HG02642 (cell line): ENCODE results near the gene SPCS2.

Experiments
- ATAC-seq: cut with Tn5 transposase; IDR thresholded peaks from one replicate; pipeline ENCODE4 v1.9.1; 2021; ENCODE audit warnings: mild to moderate bottlenecking; ENCODE audit not compliant: unreplicated experiment, poor library complexity

The SPCS2 gene

DNA sequence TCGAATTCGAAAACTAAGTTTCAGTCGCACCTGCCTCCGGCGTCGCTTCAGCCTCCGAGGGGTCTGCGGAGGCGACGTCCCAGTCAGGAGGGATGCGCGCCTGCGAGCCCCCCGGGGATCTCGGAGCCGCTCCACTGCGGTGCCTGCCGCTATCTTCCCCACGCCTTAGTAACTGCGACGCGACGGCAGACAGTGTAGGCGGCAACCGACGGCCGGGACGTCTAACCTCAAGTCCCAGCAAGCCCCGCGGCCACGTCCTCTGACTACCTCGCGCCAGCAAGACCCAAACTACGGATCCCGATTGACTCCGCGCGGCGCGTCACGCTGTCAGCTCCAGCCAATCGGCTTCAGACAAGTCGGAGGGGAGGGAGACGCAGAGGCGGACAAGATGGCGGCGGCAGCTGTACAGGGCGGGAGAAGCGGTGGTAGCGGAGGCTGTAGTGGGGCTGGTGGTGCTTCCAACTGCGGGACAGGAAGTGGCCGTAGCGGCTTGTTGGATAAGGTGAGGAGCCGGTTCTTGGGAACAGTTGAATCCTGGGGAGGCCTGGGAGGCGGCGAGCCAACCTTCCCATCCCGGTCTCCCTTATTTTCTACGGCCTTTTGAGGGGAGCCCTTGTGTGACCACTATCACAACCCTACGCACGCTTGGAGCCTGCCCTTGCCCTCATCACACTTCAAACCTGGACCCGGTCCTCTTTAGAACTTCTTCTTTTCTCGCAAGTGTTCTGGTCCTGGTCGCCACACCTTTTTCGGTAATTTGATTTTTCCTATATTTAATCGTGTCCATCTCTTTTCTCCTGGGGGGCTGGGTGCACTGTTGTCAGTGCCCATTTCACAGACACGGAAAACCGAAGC lies at the start of gene SPCS2, which contains the start of gene XRRA1:
Gene SPCS2 (plus strand): TSS at position 369 of the 855 bp plus-strand sequence. CDS start 20 bp downstream, at position 389.
Gene XRRA1 (minus strand): TSS at position 194 of the 855 bp plus-strand sequence. CDS start 8,213 bp downstream, outside the sequence.
- peak; percentile 92 for ATAC-seq

DNA sequence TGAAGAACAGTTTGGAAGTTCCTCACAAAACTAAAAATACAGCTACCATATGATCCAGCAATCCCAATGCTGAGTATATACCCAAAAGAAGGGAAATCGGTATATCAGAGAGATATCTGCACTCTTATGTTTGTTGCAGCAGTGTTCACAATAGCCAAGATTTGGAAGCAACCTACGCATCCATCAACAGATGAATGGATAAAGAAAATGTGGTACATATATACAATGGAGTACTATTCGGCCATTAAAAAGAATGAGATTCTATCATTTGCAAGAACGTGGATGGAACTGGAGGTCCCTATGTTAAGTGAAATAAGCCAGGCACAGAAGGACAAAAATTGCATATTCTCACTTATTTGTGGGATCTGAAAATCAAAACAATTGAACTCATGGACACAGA lies 46.7 kb upstream of the SPCS2 start:
- ATAC-seq: no peak

DNA sequence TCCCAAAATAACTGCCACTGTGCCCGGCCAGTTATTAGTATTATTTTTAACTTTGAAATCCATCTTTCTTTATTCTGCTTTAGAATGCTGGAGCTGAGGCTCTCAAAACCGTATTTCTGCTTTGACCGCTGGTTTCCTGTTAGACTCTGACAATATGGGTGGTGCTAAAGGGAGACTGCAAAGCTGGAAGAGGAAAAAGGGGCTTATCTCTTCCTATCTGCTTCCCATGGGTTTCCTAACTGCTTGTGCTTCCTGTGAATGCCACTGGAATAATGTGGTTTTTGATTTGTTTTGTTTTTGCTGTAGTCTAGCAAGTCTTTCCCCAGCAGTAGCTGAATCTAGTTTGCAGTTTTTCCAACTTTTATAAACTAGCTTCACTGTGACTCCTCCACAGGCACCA lies 43.7 kb upstream of the SPCS2 start:
- no peak for ATAC-seq

DNA sequence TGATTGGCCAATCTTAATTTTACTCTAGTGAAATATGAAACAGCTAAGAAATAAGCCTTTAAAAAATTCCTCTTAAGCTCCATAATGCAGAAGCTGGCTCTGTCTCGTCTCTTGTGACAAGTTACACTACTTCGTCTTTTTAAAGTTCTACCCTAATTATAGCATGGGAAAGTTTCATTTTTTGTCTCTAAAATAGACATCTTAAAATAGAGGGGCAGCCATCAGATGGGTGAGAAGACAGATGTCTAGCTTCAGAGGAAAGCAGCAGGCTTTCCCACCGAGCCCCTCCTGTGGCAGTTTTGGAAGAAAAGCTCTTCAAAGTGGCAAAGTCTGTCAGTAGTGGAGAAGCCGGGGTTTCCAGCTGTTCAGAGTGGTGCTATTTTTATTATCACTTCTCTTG lies 39.7 kb upstream of the SPCS2 start:
- ATAC-seq: no peak

DNA sequence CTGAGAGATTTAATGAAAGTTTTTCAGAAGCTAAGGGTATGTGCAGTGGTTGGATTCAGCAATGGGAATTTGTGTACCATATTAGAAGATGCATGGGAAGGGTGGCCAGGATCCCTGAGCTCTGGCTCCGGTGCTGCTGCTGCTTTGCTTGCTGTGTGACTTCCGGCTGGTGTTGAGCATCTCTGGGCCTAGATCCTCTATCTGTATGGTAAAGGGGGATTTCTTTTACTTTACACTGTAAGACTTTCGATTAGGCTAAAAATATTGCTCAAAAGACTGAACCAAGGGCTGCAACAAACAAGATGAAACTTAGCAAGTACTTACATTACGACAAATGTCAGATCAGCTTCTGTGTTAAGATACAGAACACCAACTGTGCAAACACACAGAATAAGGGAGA lies 39.3 kb upstream of the SPCS2 start:
- ATAC-seq: no peak

DNA sequence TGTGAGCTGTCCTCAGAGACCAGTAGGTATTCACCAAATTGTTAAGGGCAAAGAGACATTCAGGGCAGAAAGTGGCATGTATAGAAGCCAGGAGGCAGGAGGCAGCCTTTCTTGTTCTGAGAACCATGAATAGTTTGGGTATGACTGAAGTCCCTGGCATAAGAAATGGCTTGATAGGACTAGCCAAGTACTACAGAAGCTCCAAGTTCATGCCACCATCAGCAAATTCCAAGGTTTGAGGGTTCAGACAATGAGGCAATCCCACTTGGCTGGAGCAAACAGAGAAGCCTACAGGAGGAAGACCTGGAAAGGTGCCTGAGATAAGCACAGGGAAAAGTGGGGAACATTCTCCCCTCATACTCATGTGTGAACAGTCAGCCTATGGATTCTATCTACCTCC lies 25.9 kb upstream of the SPCS2 start:
- ATAC-seq: no peak

DNA sequence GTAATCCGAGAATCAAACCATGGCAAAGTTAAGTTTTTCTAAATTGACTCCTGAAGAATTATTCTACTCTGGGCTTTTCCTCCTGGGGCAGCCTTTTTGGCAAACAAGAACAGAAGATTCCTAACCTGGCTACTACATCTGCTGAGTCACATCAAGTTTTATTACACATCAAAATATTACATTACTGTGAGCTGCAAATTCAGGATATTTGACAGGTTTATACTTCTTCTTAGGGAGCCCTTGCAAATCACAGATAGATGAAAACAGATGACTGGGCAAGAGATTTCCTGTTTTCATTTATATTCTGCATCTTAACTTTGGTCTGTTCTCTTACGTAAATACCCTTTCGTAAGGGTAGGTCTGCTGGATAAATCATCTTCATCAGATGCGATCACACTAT lies 23.8 kb upstream of the SPCS2 start:
- no peak for ATAC-seq

DNA sequence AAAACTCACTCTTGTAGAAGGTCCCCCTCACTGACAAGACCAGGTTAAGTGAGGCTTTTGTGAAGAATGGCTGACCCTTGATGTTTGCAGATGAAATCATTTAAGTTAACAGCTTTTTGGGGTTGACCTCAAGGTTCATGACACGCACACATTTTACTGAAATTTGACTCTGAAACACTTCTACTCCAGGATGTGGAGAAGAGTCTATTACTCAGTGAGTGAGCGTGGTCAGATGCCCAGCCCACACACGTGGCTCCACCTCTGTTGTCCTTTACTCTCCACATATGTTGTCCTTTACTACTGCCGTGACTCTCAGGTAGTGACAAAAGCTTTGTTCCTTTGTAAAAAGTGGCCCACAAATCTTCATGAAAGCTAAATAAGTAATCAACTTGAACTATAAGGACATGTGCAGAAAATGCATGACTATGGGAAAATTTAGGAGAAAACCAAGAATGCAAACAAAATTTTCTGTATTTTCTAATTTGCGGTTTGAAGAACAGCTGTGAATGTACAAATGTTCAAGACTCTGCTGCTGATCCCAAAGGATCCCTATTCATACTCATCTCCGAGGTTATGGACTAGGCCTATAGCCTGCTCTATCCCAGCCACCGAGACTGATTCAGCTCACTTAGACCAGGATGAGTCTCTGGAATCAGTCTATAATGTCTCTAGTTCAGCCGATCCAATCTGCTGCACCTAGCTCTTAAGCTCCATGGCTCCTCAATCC lies 22.6 kb upstream of the SPCS2 start:
- no peak for ATAC-seq

DNA sequence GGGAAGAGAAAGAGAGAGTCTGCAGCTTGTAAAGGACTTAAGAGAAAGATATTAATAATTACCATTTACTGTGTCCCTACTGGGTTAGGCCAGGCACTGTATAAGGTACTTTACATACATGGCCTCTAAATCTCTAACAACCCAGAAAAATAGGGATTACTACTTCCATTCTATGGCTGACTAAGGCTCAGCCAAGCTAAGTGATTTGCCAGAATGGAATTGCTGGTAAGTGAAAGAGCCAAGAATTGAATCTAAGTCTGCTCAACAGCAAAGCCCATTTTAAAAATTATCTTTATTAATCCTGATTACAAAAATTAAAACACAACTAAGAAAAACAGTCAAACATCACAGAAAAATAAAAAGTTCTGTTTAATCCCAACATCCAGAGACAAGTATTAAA lies 21.6 kb upstream of the SPCS2 start:
- no peak for ATAC-seq

DNA sequence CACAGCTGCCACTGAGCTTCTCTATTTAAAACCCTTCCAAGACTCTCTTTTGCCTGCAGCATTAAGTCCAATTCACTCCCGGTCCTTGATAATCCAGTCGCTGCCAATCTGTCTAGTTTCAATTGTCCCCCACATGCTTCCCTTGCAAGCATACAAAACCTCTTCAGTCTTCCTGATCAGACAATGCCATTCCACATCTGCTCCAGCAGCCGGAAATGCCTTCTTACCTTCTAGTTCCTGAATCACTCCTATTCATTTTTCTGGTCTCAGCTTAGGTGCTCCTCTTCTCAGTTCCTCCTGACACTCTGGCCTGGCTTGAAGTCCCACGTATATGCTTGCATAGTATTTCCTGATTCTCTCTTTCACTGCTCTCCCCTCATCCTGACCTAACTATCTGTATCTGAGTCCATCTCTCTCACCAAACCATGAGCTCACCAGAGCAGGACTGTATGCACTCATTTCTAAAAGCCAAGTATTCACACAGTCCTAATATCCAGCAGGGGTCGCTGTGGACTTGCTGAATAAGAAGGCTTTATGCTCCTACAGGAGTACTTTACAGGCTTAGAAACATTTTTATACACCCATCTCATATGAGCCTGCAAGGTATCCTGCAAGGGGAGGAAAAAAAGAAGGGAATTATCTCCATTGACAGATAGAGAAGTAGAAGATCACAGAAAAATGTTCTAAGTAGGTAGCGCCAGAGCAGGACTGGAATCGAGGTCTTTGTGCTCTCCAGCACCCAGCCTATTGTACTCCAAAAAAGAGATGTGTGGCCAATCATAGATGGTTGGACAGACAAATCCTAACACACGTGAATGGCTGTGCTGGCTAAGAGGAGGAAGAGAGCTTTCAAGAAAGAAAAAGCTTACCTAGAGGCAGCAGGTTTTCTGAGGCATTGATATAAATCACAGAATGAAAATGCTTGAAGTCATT lies 19.4 kb upstream of the SPCS2 start:
- no peak for ATAC-seq

DNA sequence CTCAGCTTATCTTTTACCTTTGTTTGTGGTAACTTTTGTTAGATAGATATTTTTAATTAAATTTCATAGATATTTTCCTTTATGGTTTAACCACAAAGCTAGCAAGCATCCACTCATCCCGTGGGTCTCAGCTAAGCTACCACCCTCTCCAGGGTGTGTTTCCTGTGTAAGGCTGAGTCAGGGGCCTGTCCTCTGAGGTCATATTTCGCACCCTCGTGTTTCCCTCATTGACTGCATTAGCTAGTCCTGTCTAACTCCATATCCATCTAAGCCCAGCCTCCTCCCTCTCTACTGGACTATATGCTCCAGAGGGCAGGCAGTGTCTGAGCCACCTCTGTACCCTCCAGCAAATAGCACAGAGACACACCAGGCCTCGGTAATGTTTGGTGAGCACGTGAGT lies 16.9 kb upstream of the SPCS2 start:
- no peak for ATAC-seq

DNA sequence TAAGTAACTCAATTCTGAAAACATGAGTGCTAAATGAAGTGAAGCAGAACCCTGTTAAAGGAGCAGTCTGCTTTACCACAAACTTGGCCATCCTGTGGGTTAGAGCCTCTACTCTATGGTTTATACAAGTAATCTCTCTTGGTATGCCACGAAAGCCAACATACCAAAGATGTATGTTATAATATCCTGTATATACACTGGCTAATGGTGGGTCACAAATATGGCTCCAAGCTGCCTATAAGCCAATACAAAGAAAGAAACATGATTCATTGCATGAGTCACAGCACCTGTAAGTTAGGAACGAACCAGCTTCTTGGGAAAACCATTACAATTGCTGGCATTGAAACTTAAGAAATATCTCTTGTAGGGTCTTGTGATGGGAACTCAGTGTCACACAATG lies 16.3 kb upstream of the SPCS2 start:
- no peak for ATAC-seq

DNA sequence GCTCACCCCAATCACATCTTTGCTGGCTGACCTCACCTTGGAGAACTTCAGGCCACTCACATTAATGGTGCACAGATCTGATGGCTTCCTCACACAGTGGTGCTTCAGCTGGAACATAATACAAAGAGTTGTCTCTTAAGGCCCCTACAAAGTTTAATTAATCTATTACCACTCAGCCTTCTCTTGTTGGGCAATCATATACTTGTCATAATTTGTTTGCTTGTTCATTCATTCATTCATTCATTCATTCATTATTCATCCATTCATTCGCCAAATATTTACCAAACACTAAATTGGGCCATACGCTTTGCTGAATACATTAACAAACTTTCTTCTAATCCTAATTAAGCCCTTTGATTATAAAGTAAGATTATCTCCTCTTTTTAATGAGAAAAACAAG lies 15.3 kb upstream of the SPCS2 start:
- ATAC-seq: no peak

DNA sequence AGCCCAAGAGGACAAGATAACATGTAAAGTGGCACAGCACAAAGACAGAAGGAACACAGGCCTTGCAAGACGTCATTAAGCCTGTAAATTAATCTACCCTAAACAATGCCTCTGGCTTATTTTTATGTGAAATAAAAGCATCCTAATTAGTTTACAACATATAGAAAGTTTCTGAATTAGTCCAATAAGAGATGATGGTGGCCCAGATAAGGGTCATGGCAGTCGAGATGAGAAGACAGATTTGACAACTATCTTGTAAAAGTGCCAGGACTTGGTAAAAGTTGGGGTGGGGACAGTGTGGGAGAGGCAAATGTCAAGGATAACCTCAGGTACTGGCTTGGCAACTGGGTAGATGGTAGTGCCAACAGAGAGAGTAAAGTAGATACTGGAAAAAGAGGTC lies 13.8 kb upstream of the SPCS2 start:
- ATAC-seq: no peak

DNA sequence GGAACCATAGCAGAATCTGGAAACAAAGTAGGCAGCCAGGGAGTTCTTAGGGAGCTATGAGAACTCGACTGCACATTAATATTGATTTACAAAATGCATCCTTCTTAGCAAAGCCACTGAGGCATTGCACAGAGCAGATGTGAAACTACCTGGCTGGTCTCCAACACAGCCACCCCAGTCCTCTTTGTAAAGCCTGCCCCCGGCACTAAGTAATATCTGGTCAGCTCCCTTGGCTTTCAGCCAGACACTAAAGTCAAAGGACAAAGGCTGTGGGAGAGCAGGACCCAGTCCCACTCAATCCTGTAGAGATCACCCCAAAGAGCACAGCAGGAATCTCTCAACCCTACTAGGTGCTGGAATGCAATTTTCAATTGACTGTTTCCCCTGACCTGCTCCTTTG lies 13.0 kb upstream of the SPCS2 start:
- ATAC-seq: no peak

DNA sequence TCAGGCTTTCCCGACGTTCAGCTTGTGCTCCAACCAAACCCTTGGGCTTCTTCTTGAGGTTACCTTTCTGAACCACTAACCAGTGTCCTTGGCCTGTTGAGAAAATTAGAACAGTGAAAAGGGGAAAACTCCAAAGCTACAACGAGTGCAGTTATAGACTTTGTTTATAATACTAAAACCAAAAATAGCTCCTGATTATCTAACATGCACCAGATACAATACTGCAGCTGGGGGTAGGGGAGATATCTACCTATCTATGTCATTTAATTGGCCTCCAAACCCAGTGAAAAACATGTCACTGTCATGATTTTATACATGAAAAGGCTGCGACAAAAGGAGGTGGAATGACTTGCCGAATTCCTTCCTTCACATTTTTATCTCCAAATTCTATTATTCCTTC lies 12.1 kb upstream of the SPCS2 start:
- no peak for ATAC-seq

DNA sequence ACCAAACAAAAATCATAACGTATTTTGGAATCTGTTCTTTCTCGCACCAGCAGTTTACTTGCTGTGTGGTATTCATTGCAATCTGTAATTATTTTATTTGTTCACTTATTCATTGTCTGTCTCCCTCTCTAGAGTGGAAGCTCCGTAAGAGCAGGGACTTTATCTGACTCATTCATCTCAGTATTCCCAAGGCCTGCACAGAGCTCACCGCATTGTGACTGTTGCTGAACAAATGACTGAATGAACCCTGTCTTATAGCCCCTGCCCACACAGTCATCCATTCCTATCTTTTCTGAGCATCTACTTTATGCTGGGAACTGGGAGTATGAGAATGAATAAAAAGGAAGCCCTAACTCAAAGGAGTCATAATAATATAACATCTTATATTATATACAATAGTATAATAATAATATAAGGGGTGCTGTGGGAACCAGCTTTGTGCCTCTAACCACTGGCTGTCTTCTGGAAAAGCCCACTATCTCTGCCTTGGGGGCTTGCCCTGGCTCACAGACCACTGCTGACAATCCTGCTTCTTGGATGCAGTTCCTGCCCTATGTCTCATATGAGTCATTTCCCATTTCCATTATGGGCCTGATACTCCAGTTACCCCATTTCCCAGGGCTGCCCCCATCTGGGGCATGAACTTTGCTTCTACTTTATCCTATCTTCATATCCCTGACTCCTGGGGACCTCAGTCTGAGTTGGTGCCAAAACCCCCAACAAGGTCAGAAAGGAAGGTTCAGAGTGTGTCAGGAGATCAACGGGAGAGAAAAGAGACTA lies 11.2 kb upstream of the SPCS2 start:
- ATAC-seq: no peak

DNA sequence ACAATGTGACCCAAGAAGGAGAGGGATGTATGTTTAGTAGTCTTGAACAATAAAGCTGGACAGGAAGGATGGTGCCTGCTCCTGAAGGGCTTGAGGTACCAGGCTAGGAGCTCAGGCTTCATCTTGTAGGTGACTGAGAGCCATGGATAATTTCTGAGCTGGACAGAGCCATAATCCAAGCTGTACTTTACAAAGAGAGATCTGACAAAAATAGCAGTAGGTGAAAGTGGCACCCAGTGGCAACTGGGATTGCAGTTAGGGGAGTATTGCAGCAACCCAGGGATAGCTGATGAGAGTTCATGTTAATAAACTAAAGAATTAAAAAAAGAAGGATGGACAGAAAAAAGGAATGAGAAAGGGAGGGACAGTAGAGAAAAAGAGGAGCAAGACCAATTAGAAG lies 7.6 kb upstream of the SPCS2 start:
- no peak for ATAC-seq

DNA sequence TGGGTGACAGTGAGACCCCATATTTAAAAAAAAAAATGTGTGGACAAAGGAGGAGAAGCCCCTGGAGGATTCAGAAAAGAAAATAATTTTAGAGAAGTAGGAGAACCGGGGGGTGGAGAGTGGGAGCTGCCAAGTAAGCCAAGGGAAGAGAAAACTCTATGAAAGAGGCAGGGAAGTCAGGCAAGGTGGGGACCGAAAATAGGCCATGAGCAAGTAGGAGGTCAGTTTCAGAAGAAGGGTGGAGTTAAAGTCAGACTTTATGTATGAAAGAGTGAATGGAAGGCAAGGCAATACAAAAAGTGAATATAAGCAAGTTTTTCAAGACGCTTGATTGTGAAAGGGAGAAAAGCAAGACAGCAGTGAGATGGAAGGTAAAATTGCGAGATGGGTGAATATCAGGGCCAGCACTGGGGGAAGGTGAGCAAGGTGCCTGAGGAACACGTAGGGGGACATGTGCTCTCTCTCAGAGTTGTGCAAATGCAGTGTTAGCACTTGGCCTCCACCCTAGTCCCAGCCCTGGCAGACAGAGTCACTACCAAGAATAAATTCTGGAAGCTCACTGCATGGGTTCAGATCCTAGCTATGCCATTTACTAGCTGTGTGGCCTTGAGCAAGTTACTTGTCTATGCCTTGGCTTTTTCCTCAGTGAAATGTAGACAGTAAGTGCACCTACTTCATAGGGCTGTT lies 6.8 kb upstream of the SPCS2 start:
- no peak for ATAC-seq
